Fibroblast of mammary gland (primary cell): ENCODE data around the gene CNN3.

Source experiments
- DNase-seq: peaks from one replicate; pipeline ENCODE4 v3.0.0-alpha.2; 2010; ENCODE audit warnings: low read depth
- H3K4me3 ChIP-seq: 2 replicates; pipeline ENCODE4 v1.5.1; 2011; ENCODE audit warnings: low read depth, mild to moderate bottlenecking, low read length, moderate library complexity; ENCODE audit not compliant: control insufficient read depth
- TF ChIP-seq, protein P1 (sequence below): conservative IDR thresholded peaks from 2 replicates; pipeline ENCODE4 v1.5.1; 2011; ENCODE audit warnings: low read depth, low read length, inconsistent platforms; ENCODE audit not compliant: control insufficient read depth, insufficient read depth

Gene CNN3

DNA sequence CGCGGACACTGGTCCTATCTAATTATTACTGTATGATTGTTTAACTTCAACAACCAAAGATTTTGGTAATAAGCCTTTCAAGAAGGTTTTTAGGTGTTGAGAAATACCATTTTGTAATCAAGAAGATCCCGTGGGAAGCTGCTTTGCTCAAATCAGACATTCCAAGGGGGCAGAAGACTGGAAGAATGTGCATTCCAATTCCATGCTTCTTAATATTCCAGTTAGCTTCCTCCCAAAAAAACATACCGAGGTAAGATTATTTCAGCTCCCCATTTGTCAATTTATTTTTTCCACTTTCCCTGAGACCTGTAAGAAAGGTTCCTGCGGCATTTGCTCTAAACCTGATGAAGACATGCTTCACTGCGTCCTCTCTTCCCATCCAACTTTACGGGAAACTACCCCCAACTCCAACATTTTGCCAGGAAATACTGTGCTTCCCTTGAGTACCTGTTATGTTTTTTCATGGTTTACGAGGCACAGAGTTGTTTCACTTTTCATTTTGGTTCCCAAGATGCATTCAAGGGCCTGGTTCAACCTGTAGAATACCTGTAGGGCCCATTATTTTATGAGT, 4.1 kb downstream of the CNN3 start:
- H3K4me3 ChIP-seq: no peak overlapping the region
- DNase-seq: peak; percentile 65
- TF ChIP-seq, protein P1, sequence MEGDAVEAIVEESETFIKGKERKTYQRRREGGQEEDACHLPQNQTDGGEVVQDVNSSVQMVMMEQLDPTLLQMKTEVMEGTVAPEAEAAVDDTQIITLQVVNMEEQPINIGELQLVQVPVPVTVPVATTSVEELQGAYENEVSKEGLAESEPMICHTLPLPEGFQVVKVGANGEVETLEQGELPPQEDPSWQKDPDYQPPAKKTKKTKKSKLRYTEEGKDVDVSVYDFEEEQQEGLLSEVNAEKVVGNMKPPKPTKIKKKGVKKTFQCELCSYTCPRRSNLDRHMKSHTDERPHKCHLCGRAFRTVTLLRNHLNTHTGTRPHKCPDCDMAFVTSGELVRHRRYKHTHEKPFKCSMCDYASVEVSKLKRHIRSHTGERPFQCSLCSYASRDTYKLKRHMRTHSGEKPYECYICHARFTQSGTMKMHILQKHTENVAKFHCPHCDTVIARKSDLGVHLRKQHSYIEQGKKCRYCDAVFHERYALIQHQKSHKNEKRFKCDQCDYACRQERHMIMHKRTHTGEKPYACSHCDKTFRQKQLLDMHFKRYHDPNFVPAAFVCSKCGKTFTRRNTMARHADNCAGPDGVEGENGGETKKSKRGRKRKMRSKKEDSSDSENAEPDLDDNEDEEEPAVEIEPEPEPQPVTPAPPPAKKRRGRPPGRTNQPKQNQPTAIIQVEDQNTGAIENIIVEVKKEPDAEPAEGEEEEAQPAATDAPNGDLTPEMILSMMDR: no peak

DNA sequence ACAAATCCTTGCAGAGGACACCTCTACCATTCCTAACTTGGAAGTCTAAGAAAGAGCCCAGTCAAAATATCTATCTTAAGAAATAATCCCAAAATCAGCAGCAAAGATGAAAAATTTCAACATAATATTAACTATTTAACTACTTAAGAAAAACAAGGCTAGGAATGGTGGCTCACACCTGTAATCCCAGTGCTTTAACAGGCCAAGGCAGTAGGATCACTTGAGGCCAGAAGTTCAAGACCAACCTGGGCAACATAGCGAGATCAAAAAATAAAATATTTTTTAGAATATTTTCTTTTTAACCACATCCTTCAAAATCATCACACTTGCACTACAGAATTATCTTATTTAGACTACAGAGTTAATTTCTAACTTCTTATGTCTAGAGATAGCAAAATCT, 4.9 kb downstream of the CNN3 start:
- TF ChIP-seq, protein P1: no peak
- no peak overlapping the region for H3K4me3 ChIP-seq
- DNase-seq: no peak

DNA sequence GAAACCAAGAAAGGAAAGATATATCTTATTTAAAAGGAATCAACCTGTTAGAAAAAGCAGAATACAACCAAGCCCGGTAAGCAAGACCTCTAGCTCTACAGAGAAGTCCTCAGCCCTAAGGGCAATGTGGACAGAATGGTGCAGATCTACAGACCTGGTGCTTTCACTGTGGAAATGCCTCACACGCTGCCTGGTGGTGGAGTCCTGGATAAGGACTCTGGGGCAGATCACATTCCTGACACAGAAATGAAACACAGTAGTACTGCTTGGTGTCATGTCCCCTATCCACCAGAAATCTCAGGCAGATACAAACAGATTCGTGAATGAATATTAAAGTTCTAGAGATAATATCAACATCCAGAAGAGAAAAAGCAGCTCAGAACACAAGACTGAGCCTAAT, 6.8 kb downstream of the CNN3 start:
- TF ChIP-seq, protein P1: no peak
- no peak for DNase-seq
- no peak overlapping the region for H3K4me3 ChIP-seq

DNA sequence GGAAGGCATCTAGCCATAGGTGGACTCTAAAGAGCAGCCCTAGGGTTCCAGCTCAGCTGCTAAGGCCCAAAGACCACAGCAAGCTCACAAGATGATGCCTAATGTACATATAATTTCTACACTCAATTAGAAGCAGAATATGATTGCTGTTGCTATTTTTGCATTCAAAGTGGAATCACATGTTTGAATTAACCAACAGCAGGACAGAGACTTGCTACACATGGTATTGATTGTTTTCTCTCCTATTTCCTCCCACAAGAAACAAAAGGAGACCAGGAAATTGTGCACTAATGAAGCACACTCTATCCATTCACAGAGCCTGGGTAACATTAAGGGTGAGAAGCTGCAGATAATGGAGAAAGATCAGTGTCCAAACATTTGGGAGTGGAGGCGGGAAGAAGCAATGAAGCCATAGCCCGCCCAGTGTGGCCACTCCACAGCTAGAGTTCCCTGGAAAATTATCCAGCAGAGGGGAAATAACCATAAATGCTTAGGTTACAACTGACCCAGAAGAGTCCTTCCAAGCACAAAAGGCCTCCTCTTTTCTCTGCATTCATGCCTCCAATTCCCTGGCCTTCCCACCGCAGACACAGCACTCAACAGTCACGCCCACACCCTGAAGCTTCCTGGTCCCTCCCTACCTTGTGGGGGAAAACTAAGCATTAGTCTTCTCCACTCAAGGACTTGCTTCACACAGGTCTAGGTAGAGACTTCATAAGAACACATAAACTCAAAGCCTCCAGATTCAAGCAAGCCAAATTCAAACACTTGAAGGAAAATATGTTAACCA, 7.5 kb downstream of the CNN3 start:
- no peak for DNase-seq
- H3K4me3 ChIP-seq: no peak overlapping the region
- TF ChIP-seq, protein P1: no peak

DNA sequence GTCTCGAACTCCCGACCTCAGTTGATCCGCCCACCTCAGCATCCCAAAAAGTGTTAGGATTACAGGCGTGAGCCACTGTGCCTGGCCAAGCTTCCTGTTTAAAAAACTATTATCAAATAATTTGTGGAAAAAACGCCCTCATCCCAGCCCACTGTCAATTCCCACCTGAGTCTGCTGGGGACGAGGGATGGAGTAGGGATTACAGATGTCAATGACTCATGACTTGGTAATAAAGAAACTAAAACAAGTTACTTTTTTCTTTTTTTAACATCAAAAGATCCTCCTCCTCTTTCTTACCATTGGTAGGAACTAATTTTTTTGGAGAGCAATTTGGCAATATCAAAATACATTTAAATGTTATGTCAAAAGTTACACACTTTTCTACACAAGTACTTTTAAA, 9.7 kb downstream of the CNN3 start:
- DNase-seq: peak; percentile 55
- H3K4me3 ChIP-seq: no peak overlapping the region
- TF ChIP-seq, protein P1: no peak

DNA sequence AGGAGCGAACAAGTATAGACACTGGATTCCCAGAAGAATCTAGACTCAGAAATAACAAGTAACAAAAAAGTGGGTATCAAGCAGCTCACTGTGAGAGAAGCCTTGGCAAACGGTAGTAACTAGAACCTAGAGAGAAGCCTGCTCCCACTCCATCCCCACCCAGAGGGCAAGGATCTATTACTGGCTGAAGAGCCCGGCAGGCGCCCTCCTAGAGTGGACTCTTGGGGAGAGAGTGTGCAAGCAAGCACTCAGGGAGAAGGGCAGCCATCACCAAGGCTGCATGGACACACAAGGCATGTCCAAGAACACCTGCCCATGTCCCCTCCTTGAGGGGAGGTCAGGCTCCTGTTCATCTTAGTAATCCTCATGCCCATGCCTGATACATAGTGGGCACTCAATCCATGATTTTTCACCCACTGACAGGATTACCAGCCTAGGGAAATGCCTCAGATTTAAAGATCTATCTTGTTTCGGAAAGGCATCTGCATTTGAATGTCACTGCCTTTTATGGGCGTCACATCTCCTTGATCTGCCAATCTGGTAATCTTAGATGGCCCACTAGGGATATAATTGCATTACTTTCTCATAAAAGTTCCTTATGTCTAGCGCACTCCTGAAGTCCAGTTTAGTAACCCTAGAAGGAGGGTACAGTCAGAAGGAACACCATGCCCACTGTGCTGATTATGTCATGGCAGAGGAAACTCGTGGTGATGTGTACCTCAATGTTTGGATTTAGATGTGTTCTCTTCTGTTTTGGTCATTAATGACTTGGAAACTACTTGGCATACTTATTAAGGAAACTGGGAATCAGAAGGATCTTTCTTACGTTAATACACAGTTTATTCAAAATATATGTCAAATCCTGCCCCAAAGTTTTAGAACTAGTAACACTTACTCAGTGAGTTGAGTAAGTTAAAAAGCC, 14.4 kb downstream of the CNN3 start:
- DNase-seq: no peak
- TF ChIP-seq, protein P1: no peak
- H3K4me3 ChIP-seq: no peak overlapping the region
